Measurements from ENCODE around the gene SAMSN1.

- TF ChIP-seq GATA3 (IDR thresholded peaks at IDR 0.05; ENCODE audit: low read depth, low read length) (no peak), GATA2 (IDR thresholded peaks at IDR 0.05; ENCODE audit: low read depth, low read length) (no peak)
Observed at GRCh38 chr21:14522736-14523135, 23.4 kb downstream of the SAMSN1 start.
